WERI-Rb-1 (cell line): Measurements from ENCODE around the gene NKTR.

Experiments used
- DNase-seq: peaks from one replicate; pipeline ENCODE4 v3.0.0-alpha.2; 2020
- H3K27ac ChIP-seq: fragments of 250-450 bp; sonication (Bioruptor Pico); 2 replicates; pipeline ENCODE4 v1.5.1; 2020; ENCODE audit warnings: mild to moderate bottlenecking, moderate library complexity
- H3K27me3 ChIP-seq: fragments of 250-450 bp; sonication (Bioruptor Pico); 2 replicates; pipeline ENCODE4 v1.5.1; 2021; ENCODE audit warnings: mild to moderate bottlenecking, low read depth, moderate library complexity; ENCODE audit not compliant: insufficient read depth, severe bottlenecking
- H3K36me3 ChIP-seq: fragments of 250-450 bp; sonication (Bioruptor Pico); 2 replicates; pipeline ENCODE4 v1.5.1; 2020; ENCODE audit warnings: mild to moderate bottlenecking, moderate library complexity
- H3K4me3 ChIP-seq: 2 replicates; pipeline ENCODE4 v1.5.1; 2011; ENCODE audit warnings: low read depth, mild to moderate bottlenecking, control low read depth, low read length
- H3K9me3 ChIP-seq: fragments of 250-450 bp; sonication (Bioruptor Pico); 2 replicates; pipeline ENCODE4 v1.5.1; 2021; ENCODE audit warnings: mild to moderate bottlenecking, moderate library complexity; ENCODE audit not compliant: severe bottlenecking
- CTCF ChIP-seq: IDR thresholded peaks from 2 replicates; pipeline ENCODE4 v1.5.1; 2011; ENCODE audit warnings: low read depth, mild to moderate bottlenecking, control low read depth, inconsistent platforms, low read length

Gene NKTR

GRCh38 chr3:42637001-42637400 lies 36.5 kb downstream of the NKTR start:
- no peak for DNase-seq
- TF ChIP-seq CTCF, result no peak
- H3K27me3 ChIP-seq, result no peaks in the 10 kb centered on the region
- no peak overlapping the region for H3K27ac ChIP-seq
- H3K36me3 ChIP-seq, result peaks cover 95% of the 10 kb centered on the region
- H3K9me3 ChIP-seq, result no peaks in the 10 kb centered on the region
- no peak overlapping the region for H3K4me3 ChIP-seq

GRCh38 chr3:42638339-42638842 lies 37.9 kb downstream of the NKTR start:
- no peak overlapping the region for H3K4me3 ChIP-seq
- TF ChIP-seq CTCF, result no peak
- no peak overlapping the region for H3K27ac ChIP-seq
- H3K9me3 ChIP-seq, result no peaks in the 10 kb centered on the region
- peaks cover 95% of the 10 kb centered on the region for H3K36me3 ChIP-seq
- no peaks in the 10 kb centered on the region for H3K27me3 ChIP-seq
- no peak for DNase-seq

GRCh38 chr3:42639192-42639591 lies 38.7 kb downstream of the NKTR start:
- Histone ChIP-seq H3K27ac (no peak overlapping the region), H3K9me3 (no peaks in the 10 kb centered on the region), H3K36me3 (peaks cover 95% of the 10 kb centered on the region), H3K4me3 (no peak overlapping the region), H3K27me3 (no peaks in the 10 kb centered on the region)
- DNase-seq, result no peak
- no peak for TF ChIP-seq CTCF

GRCh38 chr3:42640129-42640528 lies 39.6 kb downstream of the NKTR start:
- no peaks in the 10 kb centered on the region for H3K9me3 ChIP-seq
- no peak for TF ChIP-seq CTCF
- no peak overlapping the region for H3K27ac ChIP-seq
- H3K36me3 ChIP-seq, result peaks cover 97% of the 10 kb centered on the region
- no peak overlapping the region for H3K4me3 ChIP-seq
- no peak for DNase-seq
- no peaks in the 10 kb centered on the region for H3K27me3 ChIP-seq

- Histone ChIP-seq H3K27me3 (no peaks in the 10 kb centered on the region), H3K4me3 (no peak overlapping the region), H3K9me3 (no peaks in the 10 kb centered on the region), H3K36me3 (peaks cover 97% of the 10 kb centered on the region), H3K27ac (no peak overlapping the region)
- TF ChIP-seq CTCF, result no peak
- no peak for DNase-seq
These were observed 40.4 kb downstream of the NKTR start for GRCh38 chr3:42640771-42641370.
